GM23248 (cell line): Measurements from ENCODE around the gene DHRS3. TPM values are rescaled to one million over a fixed set of nuclear protein-coding genes. Genes with fewer than 3 reads are reported as not detected.

Experiments
- DNase-seq: peaks from one replicate; pipeline ENCODE4 v3.0.0-alpha.2; 2015
- H2AFZ ChIP-seq: fragments of 200-600 bp; sonication (generic); 2 replicates; pipeline ENCODE4 v1.6.1; 2016; ENCODE audit warnings: antibody characterized with exemption
- H3F3A ChIP-seq: fragments of 200-600 bp; sonication (generic); 2 replicates; pipeline ENCODE4 v1.6.1; 2016; ENCODE audit warnings: mild to moderate bottlenecking, antibody characterized with exemption, mixed run types; ENCODE audit not compliant: insufficient read depth
- H3K27ac ChIP-seq: fragments of 200-600 bp; sonication (generic); 2 replicates; pipeline ENCODE4 v1.5.1; 2016; ENCODE audit warnings: mild to moderate bottlenecking
- H3K27me3 ChIP-seq: fragments of 200-600 bp; sonication (generic); replicated peaks from 2 replicates; pipeline ENCODE4 v1.6.1; 2016; ENCODE audit warnings: mild to moderate bottlenecking; ENCODE audit not compliant: insufficient read depth
- H3K36me3 ChIP-seq: fragments of 200-600 bp; sonication (generic); 2 replicates; pipeline ENCODE4 v1.6.1; 2016; ENCODE audit warnings: low read depth, mild to moderate bottlenecking
- H3K4me1 ChIP-seq: fragments of 200-600 bp; sonication (generic); 2 replicates; pipeline ENCODE4 v1.6.1; 2016; ENCODE audit warnings: mild to moderate bottlenecking; ENCODE audit not compliant: insufficient read depth
- H3K4me2 ChIP-seq: fragments of 200-600 bp; sonication (generic); one replicate; pipeline ENCODE4 v1.6.1; 2016; ENCODE audit warnings: mild to moderate bottlenecking; ENCODE audit not compliant: unreplicated experiment
- H3K4me3 ChIP-seq: fragments of 200-600 bp; sonication (generic); 2 replicates; pipeline ENCODE4 v1.5.1; 2016; ENCODE audit warnings: mild to moderate bottlenecking
- H3K79me2 ChIP-seq: fragments of 200-600 bp; sonication (generic); 2 replicates; pipeline ENCODE4 v1.6.1; 2016; ENCODE audit warnings: mild to moderate bottlenecking; ENCODE audit not compliant: insufficient read depth
- H3K9ac ChIP-seq: fragments of 200-600 bp; sonication (generic); 2 replicates; pipeline ENCODE4 v1.6.1; 2016; ENCODE audit warnings: mild to moderate bottlenecking
- H3K9me2 ChIP-seq: fragments of 200-600 bp; sonication (generic); 2 replicates; pipeline ENCODE4 v1.6.1; 2016; ENCODE audit warnings: mixed run types, mild to moderate bottlenecking, moderate library complexity; ENCODE audit not compliant: insufficient read depth
- H3K9me3 ChIP-seq: fragments of 200-600 bp; sonication (generic); one replicate; pipeline ENCODE4 v1.6.1; 2017; ENCODE audit warnings: low read depth
- H4K20me1 ChIP-seq: fragments of 200-600 bp; sonication (generic); 2 replicates; pipeline ENCODE4 v1.6.0; 2016; ENCODE audit not compliant: insufficient read depth
- EZH2 ChIP-seq: fragments of 200-600 bp; sonication (generic); IDR thresholded peaks from 2 replicates; pipeline ENCODE4 v1.6.1; 2018; ENCODE audit warnings: antibody characterized with exemption, mild to moderate bottlenecking; ENCODE audit not compliant: insufficient read depth, poor library complexity, severe bottlenecking
- EZH2phosphoT487 ChIP-seq: fragments of 200-600 bp; sonication (generic); IDR thresholded peaks from 2 replicates; pipeline ENCODE4 v1.6.1; 2018; ENCODE audit warnings: antibody characterized with exemption, moderate library complexity, mild to moderate bottlenecking, low read depth; ENCODE audit not compliant: insufficient read depth
- WGBS, 2 experiments: methylation state at CpG; one replicate each; pipeline ENCODE4 v1.1.6; 2015 to 2017; ENCODE audit warnings: low lambda C conversion rate in 2 of 2, low coverage in 1 of 2; ENCODE audit errors: missing lambda C conversion rate in 2 of 2; 5-methylcytosine and 5-hydroxymethylcytosine counted together
- in situ Hi-C: fragments of 300-500 bp; cut with MboI; formaldehyde crosslinking; loops from 2 replicates; pipeline ENCODE4 v1.15.0; 2020
- polyA plus RNA-seq: library from polyadenylated mRNA; unstranded; fragments of >200 nt; fragmentation: Nextera tagmentation; extraction: Ambion mirVana; gene quantifications from 2 replicates; pipeline ENCODE4 v1.2.1, GENCODE V29; 2016
- total RNA-seq: library from RNA; depleted of rRNA; stranded (reverse); fragments of >200 nt; shearing (Covaris generic); gene quantifications from 2 replicates; pipeline ENCODE4 v1.2.3, GENCODE V29; 2014

The DHRS3 gene
- total and polyA plus RNA-seq, 2 experiments from 2014 or later: 55.2 to 120 TPM

DNA sequence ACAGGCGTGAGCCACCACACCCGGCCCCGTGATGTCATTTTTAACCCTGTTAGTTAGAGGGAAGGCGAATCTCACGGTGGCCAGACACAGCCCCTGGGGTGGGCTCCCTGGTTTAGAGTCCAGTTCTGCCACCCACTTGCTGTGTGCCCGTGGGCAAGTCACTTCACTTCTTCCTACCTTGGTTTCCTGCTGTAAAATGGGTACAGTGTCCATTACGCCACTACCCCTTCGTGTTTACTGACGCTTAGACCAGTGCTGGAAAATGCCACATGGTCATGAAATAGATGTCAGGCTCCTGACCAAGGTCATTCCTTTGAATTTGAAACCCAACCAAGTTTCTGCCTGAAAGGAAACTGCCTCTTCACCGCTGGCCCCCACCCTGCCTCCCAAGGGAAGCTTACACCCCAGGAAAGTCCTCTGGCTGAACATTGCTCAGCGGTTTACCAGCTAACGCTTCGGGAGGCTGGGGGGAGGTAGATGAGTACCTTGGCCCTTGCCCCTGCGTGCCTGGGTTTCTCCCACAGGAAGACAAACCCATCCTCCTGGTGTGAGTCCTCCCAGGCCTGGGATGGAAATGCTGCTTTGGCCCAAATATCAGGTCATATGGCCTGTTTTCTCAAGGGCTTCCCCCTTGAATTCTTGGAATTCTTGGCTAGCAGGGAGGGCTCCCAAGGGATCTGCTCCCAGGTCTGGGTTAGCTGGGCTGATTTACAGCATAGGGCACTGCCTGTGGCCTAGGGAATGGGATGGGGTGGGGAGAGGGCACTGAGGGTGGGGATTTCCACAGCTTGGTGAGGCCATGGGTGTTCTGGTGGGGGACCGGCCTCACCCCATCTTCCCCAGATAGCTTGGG lies 18.3 kb upstream of the DHRS3 start:
- in situ Hi-C loops: no loop called here
- no peaks in the 10 kb centered on the region for H3K27me3 ChIP-seq
- no peak for TF ChIP-seq EZH2phosphoT487
- no peak for TF ChIP-seq EZH2
- no peaks in the 10 kb centered on the region for H3F3A ChIP-seq
- DNase-seq: peak; percentile 40
- no peak overlapping the region for H2AFZ ChIP-seq
- no peaks in the 10 kb centered on the region for H3K4me1 ChIP-seq
- no peaks in the 10 kb centered on the region for H4K20me1 ChIP-seq
- H3K27ac ChIP-seq: no peak overlapping the region
- H3K4me2 ChIP-seq: no peak overlapping the region
- H3K9me3 ChIP-seq: peaks cover 5% of the 10 kb centered on the region
- no peak overlapping the region for H3K9ac ChIP-seq
- no peaks in the 10 kb centered on the region for H3K36me3 ChIP-seq
- no peaks in the 10 kb centered on the region for H3K79me2 ChIP-seq
- 70 to 71% methylated on average over 15 of the region's 15 CpGs for WGBS, 2 experiments
- no peaks in the 10 kb centered on the region for H3K9me2 ChIP-seq
- H3K4me3 ChIP-seq: no peak overlapping the region

DNA sequence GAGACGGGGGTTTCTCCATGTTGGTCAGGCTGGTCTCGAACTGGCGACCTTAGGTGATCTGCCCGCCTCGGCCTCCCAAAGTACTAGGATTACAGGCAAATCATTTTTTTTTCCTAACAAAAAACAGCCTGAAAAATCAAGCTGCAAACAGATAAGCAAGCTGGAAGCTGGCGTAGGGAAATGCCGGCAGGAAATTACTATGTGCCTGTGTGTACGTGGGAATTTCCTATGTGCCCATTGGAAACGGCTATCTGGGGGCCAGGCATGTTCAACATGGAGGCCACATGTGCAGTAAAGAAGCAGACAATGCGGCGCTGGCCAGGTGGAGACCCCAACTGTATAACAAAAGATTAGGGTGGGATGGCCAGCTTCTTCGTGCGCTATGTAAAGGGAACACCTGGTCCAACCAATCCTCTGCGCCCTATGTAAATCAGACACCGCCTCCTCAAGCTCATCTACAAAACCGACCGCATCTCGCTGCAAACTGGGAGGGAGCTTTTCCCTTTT lies 16.7 kb upstream of the DHRS3 start:
- Histone ChIP-seq H3K4me2 (no peak overlapping the region), H4K20me1 (no peaks in the 10 kb centered on the region), H3K36me3 (no peaks in the 10 kb centered on the region), H3K9ac (no peak overlapping the region), H3K27ac (no peak overlapping the region), H3K9me3 (no peaks in the 10 kb centered on the region), H3K79me2 (no peaks in the 10 kb centered on the region), H3K9me2 (no peaks in the 10 kb centered on the region), H3K4me1 (no peaks in the 10 kb centered on the region), H3F3A (no peaks in the 10 kb centered on the region), H3K27me3 (no peaks in the 10 kb centered on the region), H3K4me3 (no peak overlapping the region), H2AFZ (no peak overlapping the region)
- in situ Hi-C loops: no loop called here
- DNase-seq: no peak
- 79 to 82% methylated on average over 18 of the region's 18 CpGs for WGBS, 2 experiments
- TF ChIP-seq EZH2phosphoT487 (no peak), EZH2 (no peak)

- H2AFZ ChIP-seq: no peak overlapping the region
Observed at GRCh38 chr1:12634156-12634555, 16.1 kb upstream of the DHRS3 start.

DNA sequence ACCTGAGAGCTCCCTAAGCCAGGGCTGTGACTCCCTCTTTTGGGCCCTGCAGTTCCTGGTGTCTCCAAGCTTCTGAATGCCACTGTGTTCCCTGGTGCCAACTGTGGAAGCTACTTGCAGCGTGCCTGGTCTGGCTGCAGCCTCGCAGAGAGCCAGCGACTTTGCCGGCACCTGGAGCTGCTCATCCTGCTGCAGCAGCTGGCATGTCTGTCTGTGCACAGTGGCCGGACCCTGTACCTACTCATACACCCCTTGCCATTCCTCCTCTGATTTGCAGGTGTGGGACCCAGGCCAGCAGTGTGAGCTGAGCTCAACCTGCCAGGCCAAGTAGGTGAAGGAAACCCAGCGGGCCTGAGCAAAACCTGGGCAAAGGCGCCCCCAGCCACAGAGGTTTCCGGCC lies 13.6 kb upstream of the DHRS3 start:
- Histone ChIP-seq H3K4me1 (no peaks in the 10 kb centered on the region), H3K4me2 (no peak overlapping the region), H3K27me3 (no peaks in the 10 kb centered on the region), H3K9ac (no peak overlapping the region), H3K9me2 (no peaks in the 10 kb centered on the region), H3K79me2 (no peaks in the 10 kb centered on the region), H3K4me3 (no peak overlapping the region), H4K20me1 (no peaks in the 10 kb centered on the region), H3K9me3 (no peaks in the 10 kb centered on the region), H3K36me3 (no peaks in the 10 kb centered on the region), H3K27ac (no peak overlapping the region), H2AFZ (no peak overlapping the region), H3F3A (no peaks in the 10 kb centered on the region)
- 85 to 92% methylated on average over 7 to 8 of the region's 8 CpGs for WGBS, 2 experiments
- TF ChIP-seq EZH2phosphoT487 (no peak), EZH2 (no peak)
- no peak for DNase-seq
- in situ Hi-C loops: no loop called here

More at GRCh38 chr1:12634156-12634555, 16.1 kb upstream of the DHRS3 start:
- in situ Hi-C loops: no loop called here
- Histone ChIP-seq H3K27ac (no peak overlapping the region), H3K79me2 (no peaks in the 10 kb centered on the region), H3F3A (no peaks in the 10 kb centered on the region), H3K9me2 (no peaks in the 10 kb centered on the region), H3K4me2 (no peak overlapping the region), H3K4me1 (no peaks in the 10 kb centered on the region), H3K27me3 (no peaks in the 10 kb centered on the region), H4K20me1 (no peaks in the 10 kb centered on the region), H3K9me3 (no peaks in the 10 kb centered on the region), H3K36me3 (no peaks in the 10 kb centered on the region), H3K4me3 (no peak overlapping the region), H3K9ac (no peak overlapping the region)
- TF ChIP-seq EZH2phosphoT487: no peak
- no peak for TF ChIP-seq EZH2
- WGBS, 2 experiments: 76 to 78% methylated on average over 8 of the region's 8 CpGs
- DNase-seq: no peak
